HCT116 (cell line): Measurements from ENCODE around the gene CCM2.

ENCODE experiments used
- CEBPB ChIP-seq: IDR thresholded peaks from 2 replicates; pipeline ENCODE4 v1.6.1; 2012; ENCODE audit warnings: low read depth
- CTCF ChIP-seq, 3 experiments: fragments of 200-600 bp in 1 of 3; sonication (generic) in 1 of 3; IDR thresholded peaks in 2 of 3; conservative IDR thresholded peaks in 1 of 3; 2 replicates each; pipeline ENCODE4 v1.5.1; 2012 to 2017; ENCODE audit warnings: low read depth in 2 of 3, low read length in 2 of 3, antibody characterized with exemption in 1 of 3, borderline replicate concordance in 1 of 3, control low read depth in 1 of 3, mild to moderate bottlenecking in 1 of 3, mixed read lengths in 1 of 3, mixed run types in 1 of 3, moderate library complexity in 1 of 3; ENCODE audit not compliant: insufficient read depth in 1 of 3
- POLR2A ChIP-seq: IDR thresholded peaks from 2 replicates; pipeline ENCODE4 v1.7.0; 2011; ENCODE audit warnings: borderline replicate concordance; ENCODE audit not compliant: insufficient read depth, insufficient read length; ENCODE audit errors: extremely low read depth
- POLR2AphosphoS5 ChIP-seq: IDR thresholded peaks from 2 replicates; pipeline ENCODE4 v1.6.1; 2011; ENCODE audit warnings: mild to moderate bottlenecking, low read depth, low read length, moderate library complexity
- SIN3A ChIP-seq: IDR thresholded peaks from 2 replicates; pipeline ENCODE4 v1.6.1; 2012; ENCODE audit warnings: low read depth
- TCF7L2 ChIP-seq: IDR thresholded peaks from 2 replicates; pipeline ENCODE4 v1.7.0; 2011; ENCODE audit warnings: borderline replicate concordance, inconsistent platforms; ENCODE audit not compliant: insufficient read depth, insufficient read length; ENCODE audit errors: extremely low read depth
- YY1 ChIP-seq: IDR thresholded peaks from 2 replicates; pipeline ENCODE4 v1.6.1; 2011; ENCODE audit warnings: low read length, low read depth, moderate library complexity, mild to moderate bottlenecking; ENCODE audit not compliant: insufficient replicate concordance; ENCODE audit errors: extremely low read depth
- ZFX ChIP-seq: fragments of 450-650 bp; IDR thresholded peaks from 2 replicates; pipeline ENCODE4 v1.6.1; 2017
- TF ChIP-seq, protein P1 (sequence below): IDR thresholded peaks from 2 replicates; pipeline ENCODE4 v1.6.1; 2012
- TF ChIP-seq, protein P2 (sequence below): IDR thresholded peaks from 2 replicates; pipeline ENCODE4 v1.6.1; 2012; ENCODE audit warnings: low read depth

GRCh38 chr7:44983742-44984477 is 16.1 kb upstream of the CCM2 start:
- TF ChIP-seq CTCF (IDR thresholded peaks at IDR 0.05 in 2 of 3, conservative IDR thresholded peaks at IDR 0.05 in 1 of 3; ENCODE audit: borderline replicate concordance in 1 of 3, insufficient read depth in 1 of 3, low read depth in 2 of 3, low read length in 2 of 3) (no peak), POLR2AphosphoS5 (no peak), ZFX (no peak), POLR2A (no peak), SIN3A (no peak), CEBPB (no peak), TCF7L2 (no peak), YY1 (no peak)
- TF ChIP-seq, protein P1, sequence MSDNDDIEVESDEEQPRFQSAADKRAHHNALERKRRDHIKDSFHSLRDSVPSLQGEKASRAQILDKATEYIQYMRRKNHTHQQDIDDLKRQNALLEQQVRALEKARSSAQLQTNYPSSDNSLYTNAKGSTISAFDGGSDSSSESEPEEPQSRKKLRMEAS = no peak
- TF ChIP-seq, protein P2, sequence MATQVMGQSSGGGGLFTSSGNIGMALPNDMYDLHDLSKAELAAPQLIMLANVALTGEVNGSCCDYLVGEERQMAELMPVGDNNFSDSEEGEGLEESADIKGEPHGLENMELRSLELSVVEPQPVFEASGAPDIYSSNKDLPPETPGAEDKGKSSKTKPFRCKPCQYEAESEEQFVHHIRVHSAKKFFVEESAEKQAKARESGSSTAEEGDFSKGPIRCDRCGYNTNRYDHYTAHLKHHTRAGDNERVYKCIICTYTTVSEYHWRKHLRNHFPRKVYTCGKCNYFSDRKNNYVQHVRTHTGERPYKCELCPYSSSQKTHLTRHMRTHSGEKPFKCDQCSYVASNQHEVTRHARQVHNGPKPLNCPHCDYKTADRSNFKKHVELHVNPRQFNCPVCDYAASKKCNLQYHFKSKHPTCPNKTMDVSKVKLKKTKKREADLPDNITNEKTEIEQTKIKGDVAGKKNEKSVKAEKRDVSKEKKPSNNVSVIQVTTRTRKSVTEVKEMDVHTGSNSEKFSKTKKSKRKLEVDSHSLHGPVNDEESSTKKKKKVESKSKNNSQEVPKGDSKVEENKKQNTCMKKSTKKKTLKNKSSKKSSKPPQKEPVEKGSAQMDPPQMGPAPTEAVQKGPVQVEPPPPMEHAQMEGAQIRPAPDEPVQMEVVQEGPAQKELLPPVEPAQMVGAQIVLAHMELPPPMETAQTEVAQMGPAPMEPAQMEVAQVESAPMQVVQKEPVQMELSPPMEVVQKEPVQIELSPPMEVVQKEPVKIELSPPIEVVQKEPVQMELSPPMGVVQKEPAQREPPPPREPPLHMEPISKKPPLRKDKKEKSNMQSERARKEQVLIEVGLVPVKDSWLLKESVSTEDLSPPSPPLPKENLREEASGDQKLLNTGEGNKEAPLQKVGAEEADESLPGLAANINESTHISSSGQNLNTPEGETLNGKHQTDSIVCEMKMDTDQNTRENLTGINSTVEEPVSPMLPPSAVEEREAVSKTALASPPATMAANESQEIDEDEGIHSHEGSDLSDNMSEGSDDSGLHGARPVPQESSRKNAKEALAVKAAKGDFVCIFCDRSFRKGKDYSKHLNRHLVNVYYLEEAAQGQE = no peak
